GM18858 (cell line): ENCODE data around the gene P3H2.

Source experiments
- ATAC-seq: cut with Tn5 transposase; IDR thresholded peaks from one replicate; pipeline ENCODE4 v1.9.1; 2021; ENCODE audit not compliant: unreplicated experiment

Gene P3H2

GRCh38 chr3:190125436-190126068 is 4.9 kb upstream of the P3H2 start:
- no peak for ATAC-seq

GRCh38 chr3:190124067-190124466 is 3.4 kb upstream of the P3H2 start:
- ATAC-seq, result no peak

GRCh38 chr3:190122198-190122771 is 1.6 kb upstream of the P3H2 start:
- ATAC-seq, result no peak

DNA sequence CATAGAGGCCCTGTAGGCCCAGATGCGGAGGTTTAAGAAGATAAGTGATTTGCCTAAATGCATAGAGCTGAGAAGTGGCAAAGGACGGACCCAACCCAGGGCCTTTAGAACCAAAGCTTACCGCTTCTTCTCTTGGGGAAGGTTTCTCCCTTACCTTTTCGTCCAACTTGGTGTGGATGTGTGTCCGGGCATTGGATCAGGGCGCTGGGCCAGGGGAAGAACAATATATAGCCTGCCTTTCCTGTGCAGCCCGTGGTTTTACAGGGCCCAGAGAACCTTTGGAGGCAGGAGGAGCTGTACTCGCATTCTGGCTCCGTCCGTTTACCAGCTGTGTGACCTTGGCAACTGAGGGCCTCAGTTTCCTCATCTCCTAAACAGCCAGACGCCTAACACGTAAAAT is 686 bp upstream of the P3H2 start:
- no peak for ATAC-seq

DNA sequence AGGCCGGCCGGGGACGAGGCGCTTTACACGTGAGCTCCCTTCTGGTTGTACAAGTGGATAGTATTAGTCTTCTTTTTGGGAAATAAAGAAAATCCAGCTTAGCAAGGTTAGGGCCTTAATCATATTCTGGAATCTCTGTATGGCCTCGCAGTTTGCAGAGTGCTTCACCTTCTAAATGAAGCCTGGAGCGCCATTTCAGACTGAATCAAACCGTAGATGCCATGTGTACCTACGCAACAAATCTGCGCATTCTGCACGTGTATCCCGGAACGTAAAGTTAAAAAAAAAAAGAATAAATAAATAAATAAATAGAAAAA is 322 bp upstream of the P3H2 start:
- ATAC-seq, result no peak

DNA sequence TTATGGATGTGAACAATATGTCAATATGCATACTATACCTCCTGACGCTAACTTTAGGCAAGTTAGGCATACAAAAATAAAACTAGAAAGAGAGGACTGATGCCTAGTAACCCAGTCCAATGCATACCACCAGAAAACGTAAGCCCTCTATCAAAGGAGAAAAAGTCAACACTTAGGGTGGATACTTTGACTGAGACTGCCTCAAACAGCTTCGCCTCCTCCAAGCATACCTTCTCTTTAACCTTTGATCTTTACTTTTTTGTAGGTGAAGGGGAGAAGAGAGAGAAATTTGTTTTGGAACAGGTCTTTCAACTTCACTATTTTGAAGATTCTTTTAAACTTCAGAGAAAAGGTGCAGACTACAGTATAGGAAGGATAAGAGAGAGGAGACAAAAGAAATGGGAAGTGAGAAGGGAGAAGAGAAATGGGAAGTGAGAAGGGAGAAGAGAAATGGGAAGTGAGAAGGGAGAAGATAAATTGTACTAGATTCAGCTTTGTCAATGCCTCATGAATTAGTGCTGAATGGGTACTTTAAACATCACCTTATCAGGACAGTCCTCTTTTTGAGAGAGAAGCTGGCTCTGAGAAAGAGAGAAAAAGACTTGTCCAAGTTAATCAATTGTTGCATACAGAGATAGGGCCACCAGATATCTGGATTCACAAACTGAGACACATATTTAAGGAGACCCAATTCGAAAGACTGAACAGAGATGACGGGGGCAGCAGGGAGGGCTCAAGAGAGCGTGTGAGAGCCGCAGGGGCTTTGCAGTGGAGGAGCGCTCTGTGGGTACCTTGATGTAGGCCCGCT is 1.0 kb downstream of the P3H2 start:
- ATAC-seq, result peak; percentile 7

DNA sequence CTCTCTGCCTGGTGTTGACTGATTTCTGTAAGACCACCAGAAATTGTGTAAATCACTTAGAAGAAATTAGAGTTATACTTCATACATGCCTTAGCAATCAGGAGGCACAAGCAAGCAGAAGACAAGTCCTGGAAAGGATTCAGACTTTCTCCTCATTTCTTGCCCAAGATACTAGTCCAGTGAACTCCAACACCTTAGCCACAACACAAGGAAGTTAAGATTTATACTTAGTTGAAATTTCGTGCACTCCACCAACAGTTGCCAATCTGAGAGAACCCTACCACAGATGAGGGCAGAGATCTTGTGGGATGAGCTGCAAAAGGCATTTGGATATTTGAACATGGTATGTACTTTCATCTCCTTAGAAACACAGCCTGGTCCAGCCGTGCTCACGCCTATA is 2.3 kb downstream of the P3H2 start:
- ATAC-seq, result no peak

GRCh38 chr3:190117981-190118380 is 2.7 kb downstream of the P3H2 start:
- no peak for ATAC-seq

DNA sequence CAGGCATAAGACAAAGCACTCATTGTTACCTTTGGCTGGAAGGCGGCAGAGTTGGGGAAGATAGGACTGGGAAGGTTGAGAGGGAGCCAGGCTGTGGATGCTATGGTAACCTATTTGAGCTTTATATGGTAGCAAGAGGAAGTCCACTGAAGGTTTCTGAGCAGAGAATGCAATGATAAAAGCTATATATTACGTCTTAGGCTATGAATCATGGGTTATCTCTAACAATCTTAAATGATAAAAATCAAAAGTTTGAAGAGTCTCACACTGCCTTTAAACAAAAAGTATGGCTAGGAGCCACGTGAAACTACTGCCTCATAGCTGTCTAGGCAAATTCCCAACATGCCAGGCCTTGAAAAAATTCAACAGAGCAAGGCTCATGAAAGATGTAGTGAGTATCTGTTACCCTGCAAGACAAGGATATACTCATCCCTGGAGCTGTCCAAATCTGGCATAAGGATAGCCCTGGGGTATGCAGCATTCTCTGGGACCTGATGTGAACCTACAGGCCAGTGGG is 4.1 kb downstream of the P3H2 start:
- ATAC-seq, result no peak

DNA sequence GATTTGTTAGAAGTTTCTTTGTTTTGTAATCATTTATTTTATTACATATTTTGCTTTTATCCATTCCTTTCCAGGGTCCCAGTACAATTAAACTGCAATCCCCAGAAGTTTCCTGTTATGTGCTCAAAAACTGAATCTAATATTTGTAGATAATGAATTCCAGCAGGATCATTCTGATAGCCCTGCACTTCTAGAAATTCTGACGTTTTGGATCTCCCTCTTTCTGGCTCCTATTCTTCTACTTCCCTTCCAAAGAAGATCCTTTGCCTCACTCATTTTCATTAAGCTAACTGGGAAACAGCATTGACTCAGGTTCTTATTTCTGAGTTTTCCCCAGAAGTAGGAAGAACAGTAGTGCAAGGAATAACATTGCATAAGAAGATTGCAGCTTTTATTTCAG is 9.9 kb downstream of the P3H2 start:
- no peak for ATAC-seq

DNA sequence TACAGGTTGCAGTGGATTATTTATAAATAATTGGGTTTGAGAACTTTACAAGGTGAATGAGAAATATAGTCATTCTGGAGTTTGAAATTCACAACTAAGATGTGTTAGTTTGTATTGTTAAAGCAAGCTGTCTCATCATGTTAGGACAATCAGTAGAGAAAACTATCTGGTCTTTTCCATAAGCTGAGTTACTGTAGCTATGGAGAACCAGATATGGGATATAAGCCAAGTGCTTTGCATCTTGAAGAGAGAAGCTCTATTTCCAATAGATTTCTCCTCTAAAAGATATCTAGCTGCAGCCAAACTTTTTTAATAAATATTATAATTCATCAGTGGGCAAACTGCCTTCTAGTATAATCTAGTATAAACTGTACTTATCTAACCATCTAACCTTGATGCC is 11.3 kb downstream of the P3H2 start:
- ATAC-seq, result no peak

GRCh38 chr3:190108804-190109203 is 11.9 kb downstream of the P3H2 start:
- ATAC-seq, result no peak

- no peak for ATAC-seq
These were observed 14.8 kb downstream of the P3H2 start for GRCh38 chr3:190105876-190106275.

- ATAC-seq, result no peak
These were observed 19.2 kb downstream of the P3H2 start for GRCh38 chr3:190101320-190102011.

DNA sequence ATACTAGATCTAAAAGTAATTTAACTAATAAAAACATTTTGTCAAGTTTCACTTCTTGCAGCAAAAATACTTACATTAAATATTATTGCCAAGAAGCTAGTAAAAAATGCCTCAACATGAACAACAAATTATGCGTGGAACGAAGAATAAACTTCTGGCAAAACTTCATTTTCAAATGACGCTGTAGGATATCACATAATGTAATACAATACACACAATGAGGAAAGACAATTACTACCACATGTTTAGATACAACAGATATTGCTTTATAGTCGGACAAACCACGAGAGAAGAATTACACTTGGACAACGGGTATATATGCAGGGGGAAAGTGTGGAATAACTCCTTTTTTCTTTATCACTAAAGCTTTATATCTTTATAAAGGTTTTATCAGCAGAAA is 21.6 kb downstream of the P3H2 start:
- ATAC-seq, result no peak

GRCh38 chr3:190097617-190098016 is 23.1 kb downstream of the P3H2 start:
- no peak for ATAC-seq

DNA sequence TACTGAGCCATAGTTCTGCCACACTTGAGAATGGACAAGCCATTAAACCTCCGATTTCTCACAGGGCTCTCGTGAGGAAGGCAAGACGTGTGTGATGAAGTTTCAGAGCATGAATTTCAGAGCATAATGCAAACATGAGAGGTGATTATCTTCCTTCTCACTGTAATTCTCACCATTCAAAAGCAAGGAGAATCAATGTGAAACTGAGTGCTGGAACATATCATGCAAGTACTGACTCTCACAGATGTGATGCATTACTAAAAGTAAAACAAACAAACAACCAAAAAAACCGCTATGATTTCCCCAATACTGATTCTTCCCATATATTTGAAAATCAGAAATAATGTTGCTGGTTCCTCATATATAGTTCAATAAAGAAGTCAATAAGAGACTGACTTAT is 23.7 kb downstream of the P3H2 start:
- ATAC-seq, result no peak

DNA sequence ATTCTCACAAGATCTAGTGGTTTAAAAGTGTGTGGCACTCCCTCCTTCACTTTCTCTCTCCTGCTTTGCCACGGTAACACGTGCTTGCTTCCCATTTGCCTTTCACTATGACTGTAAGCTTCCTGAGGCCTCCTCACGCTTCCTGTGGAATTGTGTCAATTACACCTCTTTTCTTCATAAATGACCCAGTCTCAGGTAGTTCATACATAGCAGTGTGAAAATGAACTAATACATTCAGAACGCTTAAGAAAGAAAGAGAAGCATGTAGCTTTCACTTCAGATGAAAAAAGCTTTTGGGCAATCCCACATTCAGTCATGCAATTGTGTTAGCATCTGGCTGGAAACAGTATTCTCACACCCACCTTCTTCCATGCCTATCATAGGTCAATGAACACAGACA is 24.4 kb downstream of the P3H2 start:
- ATAC-seq, result no peak

DNA sequence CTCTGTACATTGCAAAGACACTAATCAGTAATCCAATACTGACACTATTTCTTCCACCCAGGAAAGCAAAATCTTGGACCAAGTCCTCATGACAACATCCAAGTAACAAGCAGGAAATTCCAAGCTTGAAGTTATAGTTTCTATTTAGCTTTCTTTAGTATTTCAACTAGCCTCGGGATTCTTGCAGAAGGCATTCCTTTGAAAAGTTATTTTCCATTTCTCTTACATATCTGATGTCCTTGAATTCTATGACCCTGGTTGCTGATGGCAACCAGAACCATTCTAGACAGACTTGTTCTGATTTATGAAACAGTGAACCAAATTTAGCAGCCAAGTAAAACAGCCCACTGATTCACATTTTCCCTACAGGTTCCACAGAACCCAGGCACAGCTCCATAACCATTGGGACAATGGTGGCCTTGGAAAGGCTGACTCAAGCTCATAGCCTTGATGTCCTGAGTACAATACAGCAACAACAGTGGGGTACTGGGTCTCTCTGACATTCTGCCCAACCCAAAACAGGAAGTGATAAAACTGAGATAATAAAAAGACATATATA is 26.5 kb downstream of the P3H2 start:
- no peak for ATAC-seq

DNA sequence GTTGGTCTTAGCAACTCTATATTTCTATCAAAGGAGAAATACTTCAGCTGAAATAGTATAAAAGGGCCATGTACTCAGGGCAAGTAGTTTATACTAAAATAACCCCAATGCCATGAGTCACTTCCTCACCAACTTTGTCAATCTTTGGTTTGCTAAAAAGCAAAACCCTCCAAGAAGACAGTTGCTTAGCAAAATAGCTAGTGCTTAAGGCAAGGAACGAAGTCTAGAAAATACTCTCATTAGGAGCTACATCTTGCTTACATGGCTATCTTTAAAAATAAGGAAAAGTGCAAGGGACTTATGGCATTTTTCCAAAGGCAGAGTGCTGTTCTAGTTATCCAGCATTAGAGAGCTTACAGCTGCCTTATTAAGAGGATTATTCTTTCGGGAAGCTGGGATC is 28.4 kb downstream of the P3H2 start:
- no peak for ATAC-seq

- peak; percentile 35 for ATAC-seq
These were observed 31.0 kb downstream of the P3H2 start for GRCh38 chr3:190089711-190090110.
